ENCODE measurements around the gene RNF121.

The RNF121 gene

GRCh38 chr11:71937826-71938225 lies 9.0 kb downstream of the RNF121 start:
- TF ChIP-seq CTCF (conservative IDR thresholded peaks at IDR 0.05; ENCODE audit: low read depth): no peak
- no peak for DNase-seq (ENCODE audit: low spot score)
- POLR2A ChIA-PET (ENCODE audit: low non-redundant PET): no interaction called here
- H3K27ac ChIP-seq: no peak overlapping the region
- CTCF ChIA-PET: no interaction called here

GRCh38 chr11:71940561-71941219 lies 11.8 kb downstream of the RNF121 start:
- no peak overlapping the region for H3K27ac ChIP-seq
- DNase-seq (ENCODE audit: low spot score): no peak
- POLR2A ChIA-PET (ENCODE audit: low non-redundant PET): no interaction called here

GRCh38 chr11:71946144-71946571 lies 17.3 kb downstream of the RNF121 start:
- peak overlapping the region; percentile 47; the same call in 1 of the 2 replicates for H3K27ac ChIP-seq
- ChIA-PET CTCF (no interaction called here), POLR2A (ENCODE audit: low non-redundant PET) (no interaction called here)
- TF ChIP-seq CTCF (conservative IDR thresholded peaks at IDR 0.05; ENCODE audit: low read depth): no peak
- DNase-seq (ENCODE audit: low spot score): no peak

More at GRCh38 chr11:71940561-71941219, 11.8 kb downstream of the RNF121 start:
- TF ChIP-seq CTCF (conservative IDR thresholded peaks at IDR 0.05; ENCODE audit: low read depth): no peak
- CTCF ChIA-PET: no interaction called here

GRCh38 chr11:71947498-71947897 lies 18.7 kb downstream of the RNF121 start:
- no peak overlapping the region for H3K27ac ChIP-seq
- no peak for TF ChIP-seq CTCF (conservative IDR thresholded peaks at IDR 0.05; ENCODE audit: low read depth)
- ChIA-PET POLR2A (ENCODE audit: low non-redundant PET) (no interaction called here), CTCF (no interaction called here)
- DNase-seq (ENCODE audit: low spot score): no peak

- POLR2A ChIA-PET (ENCODE audit: low non-redundant PET): interaction anchor here (0.6 to 0.8 kb wide), 2 partner anchors 9 to 17 kb away, joined by 3 to 4 read pairs; no protein-coding TSS in a partner anchor
- TF ChIP-seq CTCF (conservative IDR thresholded peaks at IDR 0.05; ENCODE audit: low read depth): no peak
- CTCF ChIA-PET: interaction anchor here (0.6 kb wide), 1 partner anchor 310 kb away, joined by 3 read pairs; no protein-coding TSS in a partner anchor
- DNase-seq (ENCODE audit: low spot score): no peak
- peak overlapping the region; percentile 7; the same call in 1 of the 2 replicates for H3K27ac ChIP-seq
These were observed 19.6 kb downstream of the RNF121 start for GRCh38 chr11:71948314-71949027.

GRCh38 chr11:71949034-71949433 lies 20.2 kb downstream of the RNF121 start:
- no peak for DNase-seq (ENCODE audit: low spot score)
- TF ChIP-seq CTCF (conservative IDR thresholded peaks at IDR 0.05; ENCODE audit: low read depth): no peak
- no peak overlapping the region for H3K27ac ChIP-seq
- POLR2A ChIA-PET (ENCODE audit: low non-redundant PET): interaction anchor here (0.6 to 0.8 kb wide), 2 partner anchors 9 to 17 kb away, joined by 3 to 4 read pairs; no protein-coding TSS in a partner anchor
- CTCF ChIA-PET: interaction anchor here (0.6 to 0.7 kb wide), 2 partner anchors 431 to 437 kb away, joined by 4 read pairs; no protein-coding TSS in a partner anchor

All from RWPE1 (cell line).